Peyer's patch (tissue), 4 donors: ENCODE measurements around the gene PLN.

Source experiments
- CTCF ChIP-seq, 6 experiments: fragments of 450-650 bp in 4 of 6; fragments of 200-600 bp in 2 of 6; sonication (generic) in 1 of 6; IDR thresholded peaks; one replicate each; pipeline ENCODE4 v1.5.1; 2017 to 2019; ENCODE audit warnings: antibody characterized with exemption in 6 of 6, mild to moderate bottlenecking in 3 of 6, moderate library complexity in 1 of 6
- POLR2A ChIP-seq, 2 donors: fragments of 450-650 bp; IDR thresholded peaks; one replicate each; pipeline ENCODE4 v1.5.1; 2017; ENCODE audit warnings: antibody characterized with exemption in 2 of 2, mild to moderate bottlenecking in 2 of 2, moderate library complexity in 2 of 2

- no peak for TF ChIP-seq CTCF (IDR thresholded peaks at IDR 0.05)
- no peak for TF ChIP-seq POLR2A (IDR thresholded peaks at IDR 0.05)
Observed at GRCh38 chr6:118506071-118506638, 41.9 kb upstream of the PLN start.
